Osteocyte (in vitro differentiated cells): Measurements from ENCODE around the gene SELPLG. TPM values are rescaled to one million over a fixed set of nuclear protein-coding genes. Genes with fewer than 3 reads are reported as not detected.
A peak's percentile ranks its signal among the peaks of the same experiment; 100 is the strongest.

Experiments used
- DNase-seq: peaks from one replicate; pipeline ENCODE4 v3.0.0; 2021; ENCODE audit warnings: mixed read lengths; ENCODE audit not compliant: unreplicated experiment; ENCODE audit errors: extremely low spot score
- H3K27ac Mint-ChIP-seq: one replicate; pipeline ENCODE4 v1.8.0; 2021; ENCODE audit warnings: mild to moderate bottlenecking, mixed read lengths; ENCODE audit not compliant: unreplicated experiment
- H3K27me3 Mint-ChIP-seq: one replicate; pipeline ENCODE4 v1.8.0; 2021; ENCODE audit warnings: mixed read lengths; ENCODE audit not compliant: unreplicated experiment
- H3K36me3 Mint-ChIP-seq: one replicate; pipeline ENCODE4 v1.8.0; 2021; ENCODE audit warnings: mixed read lengths; ENCODE audit not compliant: unreplicated experiment
- H3K4me1 Mint-ChIP-seq: one replicate; pipeline ENCODE4 v1.8.0; 2021; ENCODE audit warnings: mixed read lengths; ENCODE audit not compliant: unreplicated experiment
- H3K4me3 Mint-ChIP-seq: one replicate; pipeline ENCODE4 v1.8.0; 2021; ENCODE audit warnings: mild to moderate bottlenecking, moderate library complexity, mixed read lengths; ENCODE audit not compliant: unreplicated experiment
- H3K9me3 Mint-ChIP-seq: one replicate; pipeline ENCODE4 v1.8.0; 2021; ENCODE audit warnings: mixed read lengths; ENCODE audit not compliant: unreplicated experiment
- CTCF ChIP-seq: fragments of 200-600 bp; sonication (generic); IDR thresholded peaks from 2 replicates; pipeline ENCODE4 v1.5.0; 2021; ENCODE audit warnings: antibody characterized with exemption, mild to moderate bottlenecking, moderate library complexity
- total RNA-seq: library from RNA; stranded (reverse); gene quantifications from 2 replicates; pipeline ENCODE4 v1.2.1, GENCODE V29; 2021

Gene SELPLG
- total RNA-seq, 1 donor from 2014 or later = 0.59 TPM

- Mint-ChIP-seq H3K36me3 (no peaks in the 10 kb centered on the region), H3K4me1 (peaks cover 36% of the 10 kb centered on the region), H3K27me3 (no peaks in the 10 kb centered on the region), H3K27ac (peak overlapping the region; percentile 45), H3K9me3 (no peaks in the 10 kb centered on the region), H3K4me3 (no peak overlapping the region)
- no peak for DNase-seq
- no peak for TF ChIP-seq CTCF
These were observed 28.5 kb downstream of the SELPLG start for GRCh38 chr12:108605000-108605689.

GRCh38 chr12:108604208-108604941 lies 29.3 kb downstream of the SELPLG start:
- Mint-ChIP-seq H3K4me3 (no peak overlapping the region), H3K4me1 (peaks cover 29% of the 10 kb centered on the region), H3K9me3 (no peaks in the 10 kb centered on the region), H3K27me3 (no peaks in the 10 kb centered on the region), H3K27ac (peak overlapping the region; percentile 0), H3K36me3 (no peaks in the 10 kb centered on the region)
- DNase-seq = no peak
- TF ChIP-seq CTCF = no peak

GRCh38 chr12:108603743-108604142 lies 30.0 kb downstream of the SELPLG start:
- H3K27ac Mint-ChIP-seq = peak overlapping the region; percentile 0
- H3K36me3 Mint-ChIP-seq = no peaks in the 10 kb centered on the region
- H3K9me3 Mint-ChIP-seq = no peaks in the 10 kb centered on the region
- TF ChIP-seq CTCF = no peak
- no peaks in the 10 kb centered on the region for H3K27me3 Mint-ChIP-seq
- H3K4me1 Mint-ChIP-seq = peaks cover 25% of the 10 kb centered on the region
- no peak overlapping the region for H3K4me3 Mint-ChIP-seq
- no peak for DNase-seq

- no peak overlapping the region for H3K27ac Mint-ChIP-seq
- H3K9me3 Mint-ChIP-seq = no peaks in the 10 kb centered on the region
- DNase-seq = no peak
- H3K36me3 Mint-ChIP-seq = no peaks in the 10 kb centered on the region
- no peak for TF ChIP-seq CTCF
- H3K4me1 Mint-ChIP-seq = peaks cover 26% of the 10 kb centered on the region
- no peaks in the 10 kb centered on the region for H3K27me3 Mint-ChIP-seq
- H3K4me3 Mint-ChIP-seq = no peak overlapping the region
These were observed 30.6 kb downstream of the SELPLG start for GRCh38 chr12:108602976-108603704.

- Mint-ChIP-seq H3K36me3 (no peaks in the 10 kb centered on the region), H3K4me3 (no peak overlapping the region), H3K9me3 (no peaks in the 10 kb centered on the region), H3K27me3 (no peaks in the 10 kb centered on the region), H3K27ac (no peak overlapping the region), H3K4me1 (peaks cover 28% of the 10 kb centered on the region)
- no peak for DNase-seq
- TF ChIP-seq CTCF = no peak
These were observed 31.4 kb downstream of the SELPLG start for GRCh38 chr12:108602209-108602705.
